Measurements from ENCODE around the gene MUSTN1.

Gene MUSTN1

DNA sequence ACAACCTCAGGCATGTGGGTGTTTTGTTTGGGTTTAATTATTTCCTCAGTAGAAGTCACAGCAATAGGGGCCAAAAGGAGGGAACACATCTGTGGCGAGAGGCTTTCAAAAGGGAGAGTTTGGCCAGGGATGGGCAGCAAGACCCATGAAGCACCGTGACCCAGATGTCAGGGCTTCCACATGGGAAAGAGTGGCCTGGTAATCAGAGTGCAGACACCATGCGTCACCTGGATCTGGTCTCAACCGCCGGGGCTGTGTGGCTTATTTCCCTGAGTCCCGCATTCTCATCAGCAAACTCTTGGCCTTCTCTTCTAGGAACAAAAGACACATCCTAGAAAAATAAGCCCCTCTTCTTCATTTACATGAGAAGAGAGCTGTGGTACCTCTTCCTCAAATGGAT lies 12.4 kb upstream of the MUSTN1 start:
- in situ Hi-C loops (cut with HindIII; ENCODE audit: low pct_unique_long_range_greater_than_20kb, low sequenced_read_pairs) = no loop called here
- DNase-seq (ENCODE audit: low read depth in 1 of 2, low spot score in 1 of 2) = no peak
- no peak for TF ChIP-seq JUND (IDR thresholded peaks at IDR 0.05; ENCODE audit: low read depth)

DNA sequence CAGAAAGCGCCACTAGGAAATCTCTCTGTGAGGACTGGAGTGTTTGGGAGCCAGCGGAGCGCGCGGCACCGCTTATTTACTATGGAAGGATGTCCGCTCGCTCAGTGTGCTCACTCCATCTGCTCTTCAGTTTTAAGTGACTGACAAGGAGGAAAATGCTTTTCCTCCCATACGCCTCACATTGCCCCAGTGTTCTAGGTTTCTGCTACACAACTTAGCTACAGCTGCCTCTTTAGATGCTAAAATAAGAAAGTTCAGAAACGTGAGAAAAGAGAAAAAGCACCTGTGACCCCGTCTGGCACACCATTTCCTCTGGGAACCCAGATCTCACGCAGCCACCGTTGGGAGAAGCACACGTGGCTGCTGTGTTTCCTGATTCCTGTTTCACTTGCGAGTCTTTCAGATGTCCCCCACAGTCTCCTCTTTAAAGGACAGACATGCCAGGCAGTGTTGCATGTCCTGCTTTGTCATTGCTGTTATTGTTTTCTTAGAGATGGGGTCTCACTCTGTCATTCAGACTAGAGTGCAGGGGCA lies 11.7 kb upstream of the MUSTN1 start:
- DNase-seq (ENCODE audit: low read depth in 1 of 2, low spot score in 1 of 2) = no peak
- no peak for TF ChIP-seq JUND (IDR thresholded peaks at IDR 0.05; ENCODE audit: low read depth)
- in situ Hi-C loops (cut with HindIII; ENCODE audit: low pct_unique_long_range_greater_than_20kb, low sequenced_read_pairs) = no loop called here

DNA sequence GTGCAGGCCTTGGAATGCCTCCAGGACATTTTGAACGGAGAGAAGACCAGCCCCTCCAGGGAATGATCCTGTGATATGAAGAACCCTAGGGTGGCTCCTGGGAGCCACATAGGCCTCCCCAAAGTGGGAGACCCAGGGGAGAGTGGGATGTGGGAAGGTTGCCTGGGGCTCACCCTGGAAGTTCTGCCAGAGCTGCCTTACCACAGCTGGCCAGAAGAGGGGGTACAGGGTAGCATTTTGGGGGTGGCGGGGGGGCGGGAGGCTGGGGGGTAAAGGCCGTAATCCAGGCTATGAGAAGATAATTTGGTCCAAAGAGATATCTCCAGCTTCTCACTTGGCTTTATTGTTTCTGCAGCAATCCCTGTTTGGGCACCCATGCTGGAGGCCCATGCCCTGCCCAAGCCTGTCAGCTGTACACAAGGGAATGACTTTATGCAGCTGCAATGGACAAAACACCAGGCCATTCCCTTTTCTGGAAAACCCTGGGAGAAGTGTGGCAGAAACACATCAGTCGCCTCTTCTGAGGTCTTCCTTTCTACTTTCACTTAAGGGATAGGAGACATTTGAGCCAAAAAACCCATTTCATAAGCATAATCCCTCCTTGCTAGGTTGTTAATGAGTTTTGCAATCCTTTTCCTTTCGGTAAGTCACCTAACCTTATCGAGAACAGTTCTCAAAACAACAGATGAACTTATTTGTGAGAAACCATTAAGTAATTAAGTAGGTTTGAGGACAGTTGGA lies 11.0 kb upstream of the MUSTN1 start:
- no peak for DNase-seq (ENCODE audit: low read depth in 1 of 2, low spot score in 1 of 2)
- in situ Hi-C loops (cut with HindIII; ENCODE audit: low pct_unique_long_range_greater_than_20kb, low sequenced_read_pairs) = no loop called here
- no peak for TF ChIP-seq JUND (IDR thresholded peaks at IDR 0.05; ENCODE audit: low read depth)

DNA sequence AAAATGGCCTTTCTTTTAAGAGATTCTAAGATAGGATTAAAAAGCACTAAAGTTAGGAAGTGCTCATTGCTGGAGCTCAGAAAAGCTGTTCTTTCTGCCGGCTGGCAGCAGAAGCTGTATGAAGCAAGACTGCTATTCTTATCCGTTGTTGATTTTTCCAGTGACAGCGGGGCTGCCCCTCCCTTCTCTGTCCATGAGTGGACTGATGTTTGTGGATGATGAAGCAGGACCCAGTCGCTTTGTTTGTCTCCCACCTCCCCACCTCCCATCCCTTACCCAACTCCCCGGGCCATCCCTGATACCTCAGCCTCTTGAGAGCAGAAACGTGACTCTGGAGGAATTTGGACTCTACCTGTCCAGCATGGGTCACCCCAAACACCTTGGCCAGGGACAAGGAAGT lies 10.3 kb upstream of the MUSTN1 start:
- in situ Hi-C loops (cut with HindIII; ENCODE audit: low pct_unique_long_range_greater_than_20kb, low sequenced_read_pairs) = no loop called here
- TF ChIP-seq JUND (IDR thresholded peaks at IDR 0.05; ENCODE audit: low read depth) = no peak
- no peak for DNase-seq (ENCODE audit: low read depth in 1 of 2, low spot score in 1 of 2)

- in situ Hi-C loops (cut with HindIII; ENCODE audit: low pct_unique_long_range_greater_than_20kb, low sequenced_read_pairs) = no loop called here
- TF ChIP-seq JUND (IDR thresholded peaks at IDR 0.05; ENCODE audit: low read depth) = no peak
- DNase-seq (ENCODE audit: low read depth in 1 of 2, low spot score in 1 of 2) = no peak
These were observed 9.6 kb upstream of the MUSTN1 start for GRCh38 chr3:52844290-52844975.

DNA sequence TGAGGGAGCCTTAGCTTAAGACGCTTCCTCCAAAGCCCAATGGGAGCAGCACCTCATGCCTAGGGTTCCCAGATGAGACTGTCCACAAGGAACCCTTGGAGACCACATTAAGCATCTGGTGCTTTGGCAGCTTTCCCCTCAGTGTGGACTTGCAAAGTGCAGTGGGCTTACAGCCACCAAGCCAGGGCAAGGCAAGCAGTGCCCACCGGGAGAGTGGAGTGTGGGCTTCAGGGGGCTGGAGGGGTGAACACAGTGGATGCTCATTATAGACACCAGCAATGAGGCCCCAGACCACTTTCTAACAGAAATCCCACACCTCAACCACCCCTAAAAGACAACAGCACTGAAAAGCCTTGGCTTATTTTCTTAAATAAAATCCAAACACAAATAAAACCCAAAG lies 9.1 kb upstream of the MUSTN1 start:
- no peak for TF ChIP-seq JUND (IDR thresholded peaks at IDR 0.05; ENCODE audit: low read depth)
- no peak for DNase-seq (ENCODE audit: low read depth in 1 of 2, low spot score in 1 of 2)
- in situ Hi-C loops (cut with HindIII; ENCODE audit: low pct_unique_long_range_greater_than_20kb, low sequenced_read_pairs) = no loop called here

- in situ Hi-C loops (cut with HindIII; ENCODE audit: low pct_unique_long_range_greater_than_20kb, low sequenced_read_pairs) = no loop called here
- DNase-seq (ENCODE audit: low read depth in 1 of 2, low spot score in 1 of 2) = no peak
- no peak for TF ChIP-seq JUND (IDR thresholded peaks at IDR 0.05; ENCODE audit: low read depth)
These were observed 8.5 kb upstream of the MUSTN1 start for GRCh38 chr3:52843108-52843865.

DNA sequence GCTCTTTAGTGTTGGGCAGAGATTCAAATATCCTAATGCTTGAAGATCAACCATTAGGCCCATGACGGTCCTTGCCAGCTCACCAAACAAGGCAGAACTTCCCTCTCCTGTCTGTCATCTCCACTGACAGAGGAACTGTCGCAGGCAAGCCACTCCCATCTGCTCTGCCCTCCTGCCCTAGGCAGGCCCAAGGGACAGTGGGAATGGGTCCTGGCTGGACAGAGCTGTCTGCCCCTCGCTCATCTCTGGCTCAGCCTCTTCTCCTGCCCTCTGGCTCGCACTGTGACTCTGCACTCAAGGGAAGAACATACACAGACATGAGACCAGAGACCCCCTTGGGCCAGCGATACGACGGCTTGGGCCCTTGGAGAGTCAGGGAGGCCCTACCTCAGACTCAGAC lies 7.6 kb upstream of the MUSTN1 start:
- in situ Hi-C loops (cut with HindIII; ENCODE audit: low pct_unique_long_range_greater_than_20kb, low sequenced_read_pairs) = no loop called here
- no peak for DNase-seq (ENCODE audit: low read depth in 1 of 2, low spot score in 1 of 2)
- TF ChIP-seq JUND (IDR thresholded peaks at IDR 0.05; ENCODE audit: low read depth) = no peak

- no peak for TF ChIP-seq JUND (IDR thresholded peaks at IDR 0.05; ENCODE audit: low read depth)
- no peak for DNase-seq (ENCODE audit: low read depth in 1 of 2, low spot score in 1 of 2)
- in situ Hi-C loops (cut with HindIII; ENCODE audit: low pct_unique_long_range_greater_than_20kb, low sequenced_read_pairs) = no loop called here
These were observed 7.1 kb upstream of the MUSTN1 start for GRCh38 chr3:52841981-52842340.

DNA sequence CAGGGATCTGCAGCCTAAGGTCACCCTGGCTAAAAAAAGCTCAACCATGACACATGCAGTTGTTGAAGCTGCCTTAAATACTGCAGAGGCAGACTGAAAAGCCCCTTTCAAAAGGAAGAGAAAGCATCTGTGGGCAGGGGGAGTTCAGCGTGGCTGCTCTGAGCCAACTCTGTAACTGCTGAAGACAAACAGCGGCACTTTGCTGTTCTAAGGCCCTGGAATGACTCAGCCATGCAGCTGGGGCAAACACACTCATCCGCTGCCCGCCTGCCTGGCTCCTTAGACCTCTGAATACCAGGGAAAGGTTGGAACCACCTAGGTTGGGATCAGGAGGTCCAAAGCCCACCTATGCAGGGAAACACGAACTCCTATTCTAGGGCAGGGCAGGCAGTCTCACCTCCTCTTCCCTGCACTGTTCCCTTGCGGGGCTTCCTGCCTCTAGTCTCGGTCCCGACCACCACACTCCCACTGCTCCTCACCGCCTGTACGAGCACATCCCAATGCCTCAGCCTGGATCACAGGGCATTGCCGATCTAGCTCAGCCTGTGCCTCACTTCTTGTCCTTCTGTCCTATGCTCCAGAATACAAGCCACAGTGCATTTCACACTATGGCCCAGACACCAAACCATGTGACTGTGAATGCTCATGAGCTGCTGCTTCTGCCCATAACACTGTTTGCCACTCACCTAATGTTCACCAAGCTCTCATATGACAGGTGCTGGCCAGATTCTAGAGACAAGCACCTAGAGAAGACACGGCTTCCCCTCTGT lies 6.6 kb upstream of the MUSTN1 start:
- in situ Hi-C loops (cut with HindIII; ENCODE audit: low pct_unique_long_range_greater_than_20kb, low sequenced_read_pairs) = no loop called here
- no peak for TF ChIP-seq JUND (IDR thresholded peaks at IDR 0.05; ENCODE audit: low read depth)

DNA sequence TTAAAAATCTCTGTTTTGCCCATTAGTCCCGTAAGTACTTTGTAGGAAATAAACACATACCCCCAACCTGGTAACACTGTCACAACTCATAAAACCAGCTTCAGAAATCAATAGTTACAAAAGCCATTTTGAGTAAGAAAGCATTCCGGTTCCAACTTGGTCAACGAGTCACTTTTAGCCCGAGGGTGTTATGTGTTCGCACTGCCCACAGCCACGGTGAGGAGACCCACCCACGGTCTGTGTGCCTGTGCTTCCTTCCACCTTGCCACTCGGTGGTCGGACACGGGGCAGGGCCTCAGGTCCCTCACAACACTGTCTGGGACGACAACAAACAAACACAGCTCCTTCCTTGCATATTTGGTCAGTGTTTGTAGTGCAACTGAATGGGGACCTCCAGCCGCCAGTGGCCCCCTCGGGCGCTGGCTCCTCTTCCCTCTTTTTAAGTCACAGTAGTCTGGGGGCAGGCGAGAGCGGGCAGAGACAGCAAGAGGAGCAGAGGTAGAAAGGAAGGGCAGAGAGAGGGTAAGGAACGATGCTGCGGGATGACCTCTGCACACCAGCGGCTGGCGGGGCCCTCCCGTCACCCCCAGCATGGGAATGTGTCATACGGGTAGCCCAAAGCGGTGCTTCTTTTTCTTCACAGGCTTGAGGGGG lies 5.2 kb upstream of the MUSTN1 start:
- no peak for TF ChIP-seq JUND (IDR thresholded peaks at IDR 0.05; ENCODE audit: low read depth)
- no peak for DNase-seq (ENCODE audit: low read depth in 1 of 2, low spot score in 1 of 2)
- in situ Hi-C loops (cut with HindIII; ENCODE audit: low pct_unique_long_range_greater_than_20kb, low sequenced_read_pairs) = no loop called here

More for the DNA sequence above, 6.6 kb upstream of the MUSTN1 start:
- no peak for DNase-seq (ENCODE audit: low read depth in 1 of 2, low spot score in 1 of 2)

- in situ Hi-C loops (cut with HindIII; ENCODE audit: low pct_unique_long_range_greater_than_20kb, low sequenced_read_pairs) = no loop called here
- DNase-seq (ENCODE audit: low read depth in 1 of 2, low spot score in 1 of 2) = peak; percentile 26 to 38
These were observed 4.4 kb upstream of the MUSTN1 start for GRCh38 chr3:52839268-52839575.

More at GRCh38 chr3:52839268-52839575, 4.4 kb upstream of the MUSTN1 start:
- no peak for TF ChIP-seq JUND (IDR thresholded peaks at IDR 0.05; ENCODE audit: low read depth)

Data from T47D (cell line).